ENCODE measurements around the gene RUNX2. TPM values are rescaled to one million over a fixed set of nuclear protein-coding genes. Genes with fewer than 3 reads are reported as not detected.

The RUNX2 gene
- polyA plus RNA-seq, 1 donor (not counting 4 experiments of a cell fraction or from before 2014, with no cell fraction given), result 1.4 TPM

DNA sequence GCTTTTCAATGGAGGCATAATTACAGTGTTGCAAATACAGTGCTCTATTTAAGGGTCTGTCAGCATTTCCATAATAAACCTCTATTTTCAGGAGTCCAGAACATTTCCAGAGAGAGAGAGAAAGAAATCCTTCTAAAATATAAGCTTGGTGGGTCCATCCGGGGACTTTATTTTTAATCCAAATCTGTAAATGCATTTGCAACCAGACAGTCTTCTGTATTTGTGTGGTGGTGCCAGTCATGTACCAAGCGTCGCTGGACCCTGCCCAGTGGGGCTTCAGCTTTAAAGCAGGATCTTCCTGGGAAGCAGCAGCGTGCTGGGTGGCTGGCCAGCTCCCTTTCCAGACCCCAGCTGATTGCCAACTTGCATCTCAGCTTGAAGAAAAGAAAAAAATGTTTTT, 306.1 kb downstream of the RUNX2 start:
- Histone ChIP-seq H3K4me3 (ENCODE audit: control insufficient read depth in 2 of 3, extremely low read depth in 1 of 3, insufficient read depth in 2 of 3, low read depth in 1 of 3, low read length in 3 of 3) (no peak overlapping the region), H3K79me2 (ENCODE audit: control insufficient read depth, insufficient read depth, low read length) (no peaks in the 10 kb centered on the region), H3K9me1 (ENCODE audit: control insufficient read depth, extremely low read depth, insufficient read depth, low read length) (no peaks in the 10 kb centered on the region), H3K27ac (ENCODE audit: control insufficient read depth, insufficient read depth, low read length) (no peak overlapping the region), H3K36me3 (ENCODE audit: control insufficient read depth in 2 of 2, extremely low read depth in 1 of 2, insufficient read depth in 2 of 2, low read length in 2 of 2) (no peaks in the 10 kb centered on the region), H3K9ac (ENCODE audit: control insufficient read depth, extremely low read depth, insufficient read depth, low read length) (no peak overlapping the region), H2AFZ (ENCODE audit: control insufficient read depth, low read length) (no peak overlapping the region), H3K27me3 (ENCODE audit: control insufficient read depth, extremely low read depth, insufficient read depth, low read length) (no peaks in the 10 kb centered on the region), H3K4me2 (ENCODE audit: control insufficient read depth, extremely low read depth, insufficient read depth, low read depth, low read length) (no peak overlapping the region), H4K20me1 (ENCODE audit: control insufficient read depth, extremely low read depth, insufficient read depth, low read length) (no peaks in the 10 kb centered on the region), H3K9me3 (ENCODE audit: control insufficient read depth, low read depth, low read length) (no peaks in the 10 kb centered on the region), H3K4me1 (ENCODE audit: control insufficient read depth, extremely low read depth, insufficient read depth, low read length) (peaks cover 8% of the 10 kb centered on the region)
- TF ChIP-seq EZH2 (IDR thresholded peaks at IDR 0.05; ENCODE audit: low read length), result no peak
- TF ChIP-seq, protein P1, sequence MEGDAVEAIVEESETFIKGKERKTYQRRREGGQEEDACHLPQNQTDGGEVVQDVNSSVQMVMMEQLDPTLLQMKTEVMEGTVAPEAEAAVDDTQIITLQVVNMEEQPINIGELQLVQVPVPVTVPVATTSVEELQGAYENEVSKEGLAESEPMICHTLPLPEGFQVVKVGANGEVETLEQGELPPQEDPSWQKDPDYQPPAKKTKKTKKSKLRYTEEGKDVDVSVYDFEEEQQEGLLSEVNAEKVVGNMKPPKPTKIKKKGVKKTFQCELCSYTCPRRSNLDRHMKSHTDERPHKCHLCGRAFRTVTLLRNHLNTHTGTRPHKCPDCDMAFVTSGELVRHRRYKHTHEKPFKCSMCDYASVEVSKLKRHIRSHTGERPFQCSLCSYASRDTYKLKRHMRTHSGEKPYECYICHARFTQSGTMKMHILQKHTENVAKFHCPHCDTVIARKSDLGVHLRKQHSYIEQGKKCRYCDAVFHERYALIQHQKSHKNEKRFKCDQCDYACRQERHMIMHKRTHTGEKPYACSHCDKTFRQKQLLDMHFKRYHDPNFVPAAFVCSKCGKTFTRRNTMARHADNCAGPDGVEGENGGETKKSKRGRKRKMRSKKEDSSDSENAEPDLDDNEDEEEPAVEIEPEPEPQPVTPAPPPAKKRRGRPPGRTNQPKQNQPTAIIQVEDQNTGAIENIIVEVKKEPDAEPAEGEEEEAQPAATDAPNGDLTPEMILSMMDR (optimal IDR thresholded peaks at IDR 0.05 in 1 of 3, IDR thresholded peaks at IDR 0.05 in 1 of 3, conservative IDR thresholded peaks at IDR 0.05 in 1 of 3; ENCODE audit: extremely low read depth in 1 of 3, insufficient read depth in 2 of 3, low read length in 3 of 3), result no peak
- dilution Hi-C loops (cut with MboI; ENCODE audit: extremely low pct_ligation_motif_present, low sequenced_read_pairs), result no loop called here
- DNase-seq (ENCODE audit: low read depth, low spot score), result no peak
- no peak for FAIRE-seq

DNA sequence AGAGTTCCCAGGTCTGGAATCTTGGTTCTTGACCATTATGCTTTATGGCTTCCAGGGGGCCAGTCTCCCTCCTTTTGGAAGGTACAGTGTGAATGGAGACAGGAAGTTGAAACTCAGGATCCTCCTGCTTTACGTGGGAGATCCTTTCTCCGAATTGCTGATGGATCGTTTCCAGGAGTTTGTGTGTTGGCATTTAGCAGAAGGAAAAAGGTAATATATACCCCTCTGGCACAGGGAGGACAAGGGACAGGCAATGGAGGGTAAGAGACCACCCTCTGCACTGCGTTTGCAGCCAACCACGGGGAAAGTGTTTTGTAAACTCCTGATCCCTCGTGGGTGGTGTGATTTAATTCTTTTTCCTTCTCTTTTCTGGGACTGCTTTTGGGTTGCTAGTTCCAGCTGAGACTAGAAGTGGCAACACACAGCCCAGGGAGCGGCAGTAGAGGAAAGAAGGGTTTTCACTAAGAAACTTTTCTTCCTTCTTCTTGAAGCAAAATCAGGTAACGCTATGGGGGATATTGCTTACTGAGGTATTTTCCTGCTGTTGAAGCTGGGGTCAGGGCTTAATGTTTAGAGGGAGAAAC, 307.2 kb downstream of the RUNX2 start:
- H3K36me3 ChIP-seq (ENCODE audit: control insufficient read depth in 2 of 2, extremely low read depth in 1 of 2, insufficient read depth in 2 of 2, low read length in 2 of 2), result no peaks in the 10 kb centered on the region
- H3K27ac ChIP-seq (ENCODE audit: control insufficient read depth, insufficient read depth, low read length), result no peak overlapping the region
- no peak for TF ChIP-seq EZH2 (IDR thresholded peaks at IDR 0.05; ENCODE audit: low read length)
- TF ChIP-seq, protein P1 (optimal IDR thresholded peaks at IDR 0.05 in 1 of 3, IDR thresholded peaks at IDR 0.05 in 1 of 3, conservative IDR thresholded peaks at IDR 0.05 in 1 of 3; ENCODE audit: extremely low read depth in 1 of 3, insufficient read depth in 2 of 3, low read length in 3 of 3), result no peak
- H3K4me3 ChIP-seq (ENCODE audit: control insufficient read depth in 2 of 3, extremely low read depth in 1 of 3, insufficient read depth in 2 of 3, low read depth in 1 of 3, low read length in 3 of 3), result no peak overlapping the region
- no peak for FAIRE-seq
- H2AFZ ChIP-seq (ENCODE audit: control insufficient read depth, low read length), result no peak overlapping the region
- no peaks in the 10 kb centered on the region for H3K27me3 ChIP-seq (ENCODE audit: control insufficient read depth, extremely low read depth, insufficient read depth, low read length)
- H3K79me2 ChIP-seq (ENCODE audit: control insufficient read depth, insufficient read depth, low read length), result no peaks in the 10 kb centered on the region
- no peaks in the 10 kb centered on the region for H3K9me3 ChIP-seq (ENCODE audit: control insufficient read depth, low read depth, low read length)
- dilution Hi-C loops (cut with MboI; ENCODE audit: extremely low pct_ligation_motif_present, low sequenced_read_pairs), result no loop called here
- H4K20me1 ChIP-seq (ENCODE audit: control insufficient read depth, extremely low read depth, insufficient read depth, low read length), result no peaks in the 10 kb centered on the region
- H3K4me2 ChIP-seq (ENCODE audit: control insufficient read depth, extremely low read depth, insufficient read depth, low read depth, low read length), result no peak overlapping the region
- no peaks in the 10 kb centered on the region for H3K9me1 ChIP-seq (ENCODE audit: control insufficient read depth, extremely low read depth, insufficient read depth, low read length)
- H3K9ac ChIP-seq (ENCODE audit: control insufficient read depth, extremely low read depth, insufficient read depth, low read length), result no peak overlapping the region
- no peak for DNase-seq (ENCODE audit: low read depth, low spot score)
- H3K4me1 ChIP-seq (ENCODE audit: control insufficient read depth, extremely low read depth, insufficient read depth, low read length), result peaks cover 14% of the 10 kb centered on the region
